A549 treated with CpdA at 1 μM for 4 hours (cell line): ENCODE measurements around the gene SFTPD. TPM values are rescaled to one million over a fixed set of nuclear protein-coding genes. Genes with fewer than 3 reads are reported as not detected.

Experiments used
- total RNA-seq: library from RNA; stranded (reverse); fragments of 200-300 nt; extraction: Qiagen RNA extraction; gene quantifications from 5 replicates; pipeline ENCODE4 v1.2.3, GENCODE V29; 2022; ENCODE audit warnings: low read depth

Gene SFTPD
- total RNA-seq: 0.14 to 0.48 TPM (median 0.22 TPM) in 4 of 5 replicates, not detected in the other

GRCh38 chr10:79948976-79949722 lies at the start of gene SFTPD:
Gene SFTPD (minus strand): TSS chr10:79949105. CDS start chr10:79946659, 2,446 bp downstream.

Other genes with a start within 250 kb of the SFTPD start
- 0.14 to 0.38 TPM (median 0.23 TPM) in 5 replicates for gene NUTM2B, start 245.9 kb downstream of the SFTPD start, total RNA-seq
- 0.29 to 0.52 TPM (median 0.45 TPM) in 5 replicates for gene NUTM2E, start 122.4 kb downstream of the SFTPD start, total RNA-seq
- 14.5 to 24.9 TPM (median 22.0 TPM) in 5 replicates for gene TMEM254, start 129.6 kb upstream of the SFTPD start, total RNA-seq
- gene PLAC9, start 183.6 kb upstream of the SFTPD start, total RNA-seq: 0.16 to 0.50 TPM in 2 of 5 replicates, not detected in the others